Activated CD8-positive, alpha-beta T cell treated with anti-CD3 and anti-CD28 coated beads, Interleukin-2, amount 10 ng/mL, durations not matched to agents 7 days and 5 days (primary cell): ENCODE results near the gene LSM14A. TPM values are rescaled to one million over a fixed set of nuclear protein-coding genes. Genes with fewer than 3 reads are reported as not detected.
"Not testable (repeated sequence)": the region's sequence is repeated elsewhere in the genome, so short reads cannot be mapped to it uniquely, and the experiment has no call there.

Experiments
- ATAC-seq: fragments of 150-1000 bp; cut with Tn5 transposase; one replicate; pipeline ENCODE4 v1.10.0; 2021; ENCODE audit warnings: moderate library complexity
- CTCF ChIA-PET: fragments of 350-600 bp; sonication (Branson Sonifier 250); formaldehyde crosslinking; loops from one replicate; lab custom pipeline; 2021; ENCODE audit warnings: antibody characterized with exemption; lab: Charles Lee
- POLR2A ChIA-PET: fragments of 350-600 bp; sonication (Branson Sonifier 250); formaldehyde crosslinking; loops from one replicate; lab custom pipeline; 2021; ENCODE audit warnings: antibody characterized with exemption; lab: Charles Lee
- DNase-seq: peaks from one replicate; pipeline ENCODE4 v3.0.0-alpha.2; 2020
- H3K27ac Mint-ChIP-seq: one replicate; pipeline ENCODE4 v1.8.0; 2021; ENCODE audit warnings: mild to moderate bottlenecking, mixed read lengths
- H3K27me3 Mint-ChIP-seq: one replicate; pipeline ENCODE4 v1.8.0; 2021; ENCODE audit warnings: low read depth, mixed read lengths
- H3K36me3 Mint-ChIP-seq: one replicate; pipeline ENCODE4 v1.8.0; 2021; ENCODE audit warnings: low read depth, mixed read lengths
- H3K4me1 Mint-ChIP-seq: one replicate; pipeline ENCODE4 v1.8.0; 2021; ENCODE audit warnings: low read depth, mixed read lengths
- H3K4me3 Mint-ChIP-seq: one replicate; pipeline ENCODE4 v1.8.0; 2021; ENCODE audit warnings: mild to moderate bottlenecking, mixed read lengths
- H3K9me3 Mint-ChIP-seq: one replicate; pipeline ENCODE4 v1.8.0; 2022; ENCODE audit warnings: mixed read lengths; ENCODE audit not compliant: insufficient read depth
- total RNA-seq, 2 experiments: library from RNA; stranded (reverse); gene quantifications; one replicate each; pipeline ENCODE4 v1.2.3, GENCODE V29; 2021

Gene LSM14A
- total RNA-seq, 2 experiments from 2014 or later = 133 to 139 TPM

DNA sequence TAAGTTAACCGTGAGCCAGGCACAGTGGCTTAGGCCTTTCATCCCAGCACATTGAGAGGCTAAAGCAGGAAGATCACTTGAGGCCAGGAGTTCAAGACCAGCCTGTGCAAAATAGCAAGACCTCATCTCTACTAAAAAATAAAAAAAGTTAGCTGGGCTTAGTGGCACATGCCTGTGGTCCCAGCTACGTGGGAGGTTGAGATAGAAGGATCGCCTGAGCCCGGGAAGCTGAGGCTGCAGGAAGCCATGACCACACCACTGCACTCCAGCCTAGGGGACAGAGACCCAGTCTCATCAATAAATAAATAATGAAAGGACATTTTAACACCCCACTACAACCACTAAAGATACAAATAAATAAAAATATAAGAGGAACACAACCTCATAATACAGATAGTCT is 21.6 kb downstream of the LSM14A start:
- CTCF ChIA-PET = interaction anchor here (2.5 kb wide), 1 partner anchor 27 kb away, joined by 7 read pairs; no protein-coding TSS in a partner anchor
- Mint-ChIP-seq H3K9me3 (no peaks in the 10 kb centered on the region), H3K27me3 (no peaks in the 10 kb centered on the region), H3K4me1 (peaks cover 17% of the 10 kb centered on the region), H3K4me3 (no peak overlapping the region), H3K36me3 (peaks cover 27% of the 10 kb centered on the region), H3K27ac (no peak overlapping the region)
- DNase-seq (no peak), ATAC-seq (no peak)
- POLR2A ChIA-PET = no interaction called here

- Mint-ChIP-seq H3K4me1 (no peaks in the 10 kb centered on the region), H3K9me3 (no peaks in the 10 kb centered on the region), H3K36me3 (peaks cover 45% of the 10 kb centered on the region), H3K27me3 (no peaks in the 10 kb centered on the region), H3K4me3 (no peak overlapping the region), H3K27ac (no peak overlapping the region)
- POLR2A ChIA-PET = no interaction called here
- ATAC-seq = no peak
- no peak for DNase-seq
- CTCF ChIA-PET = interaction anchor here (1.2 kb wide), 1 partner anchor 21 kb away, joined by 3 read pairs; no protein-coding TSS in a partner anchor
Measured at GRCh38 chr19:34201133-34201532, 28.8 kb downstream of the LSM14A start.

- H3K9me3 Mint-ChIP-seq, H3K27me3 Mint-ChIP-seq, POLR2A ChIA-PET, H3K27ac Mint-ChIP-seq, DNase-seq, ATAC-seq, H3K4me3 Mint-ChIP-seq, H3K4me1 Mint-ChIP-seq: not testable (repeated sequence)
- peaks cover 38% of the 10 kb centered on the region for H3K36me3 Mint-ChIP-seq
- CTCF ChIA-PET = interaction anchor here (1.3 to 1.8 kb wide), 3 partner anchors 14 to 20 kb away, joined by 3 to 8 read pairs (median 4); no protein-coding TSS in a partner anchor
Measured at GRCh38 chr19:34205324-34205723, 33.0 kb downstream of the LSM14A start.

DNA sequence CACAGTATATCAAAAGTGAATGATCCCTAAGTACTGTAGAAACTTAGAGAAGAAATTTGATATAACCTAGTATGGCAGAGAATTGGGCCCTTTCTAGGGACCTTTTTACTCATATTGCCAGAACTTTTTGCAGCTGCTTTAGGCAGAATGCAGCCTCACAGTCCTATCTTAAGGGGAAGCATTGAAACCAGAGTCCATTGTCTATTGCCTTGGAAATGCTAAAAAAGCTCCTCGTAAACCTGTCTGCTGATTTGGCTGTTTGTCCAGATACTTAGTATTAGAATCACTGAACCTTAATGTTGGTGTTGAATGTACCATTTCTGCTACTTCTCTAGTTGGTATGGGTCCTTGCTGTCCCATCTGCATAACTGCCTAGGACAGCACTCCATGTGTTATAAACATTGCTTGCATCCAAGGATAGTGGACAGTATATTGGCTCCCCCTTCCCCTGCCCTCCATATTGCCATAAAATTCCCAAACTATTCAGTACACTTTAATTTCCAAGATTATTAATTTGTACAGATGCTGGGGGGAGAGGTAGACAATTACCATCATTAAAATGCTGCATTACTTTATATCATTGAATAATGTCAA is 36.1 kb downstream of the LSM14A start:
- no peak overlapping the region for H3K27ac Mint-ChIP-seq
- POLR2A ChIA-PET = no interaction called here
- DNase-seq = no peak
- ATAC-seq = no peak
- H3K36me3 Mint-ChIP-seq = peaks cover 32% of the 10 kb centered on the region
- no peaks in the 10 kb centered on the region for H3K4me1 Mint-ChIP-seq
- no peaks in the 10 kb centered on the region for H3K9me3 Mint-ChIP-seq
- H3K27me3 Mint-ChIP-seq = no peaks in the 10 kb centered on the region
- H3K4me3 Mint-ChIP-seq = no peak overlapping the region
- CTCF ChIA-PET = interaction anchor here (0.5 to 1.4 kb wide), 3 partner anchors 11 to 366 kb away, joined by 3 to 4 read pairs (median 3); no protein-coding TSS in a partner anchor

DNA sequence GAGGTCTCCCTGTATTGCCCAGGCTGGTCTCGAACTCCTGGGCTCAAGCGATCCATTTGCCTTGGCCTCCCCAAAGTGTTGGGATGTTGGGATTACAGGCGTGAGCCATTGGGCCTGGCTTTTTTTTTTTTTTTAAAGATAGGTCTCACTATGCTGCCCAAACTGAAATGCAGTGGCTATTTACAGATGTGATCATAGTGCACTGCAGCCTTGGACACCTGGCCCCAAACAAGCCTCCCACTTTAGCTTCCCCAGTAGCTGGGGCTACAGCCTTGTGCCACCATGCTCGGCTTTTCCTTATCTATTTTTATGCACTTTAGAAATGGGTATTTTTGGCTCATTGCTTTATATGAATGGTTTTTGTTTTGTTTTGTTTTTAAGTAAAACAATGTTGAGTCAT is 37.4 kb downstream of the LSM14A start:
- CTCF ChIA-PET = interaction anchor here (1.4 to 1.5 kb wide), 2 partner anchors 13 to 137 kb away, joined by 4 read pairs; no protein-coding TSS in a partner anchor
- no peak for DNase-seq
- H3K27me3 Mint-ChIP-seq = no peaks in the 10 kb centered on the region
- POLR2A ChIA-PET = no interaction called here
- H3K27ac Mint-ChIP-seq = no peak overlapping the region
- H3K4me3 Mint-ChIP-seq = no peak overlapping the region
- H3K9me3 Mint-ChIP-seq = no peaks in the 10 kb centered on the region
- peaks cover 31% of the 10 kb centered on the region for H3K36me3 Mint-ChIP-seq
- ATAC-seq = no peak
- H3K4me1 Mint-ChIP-seq = no peaks in the 10 kb centered on the region

- ATAC-seq = no peak
- Mint-ChIP-seq H3K36me3 (peaks cover 39% of the 10 kb centered on the region), H3K4me3 (no peak overlapping the region), H3K4me1 (peaks cover 23% of the 10 kb centered on the region), H3K9me3 (no peaks in the 10 kb centered on the region), H3K27ac (no peak overlapping the region), H3K27me3 (no peaks in the 10 kb centered on the region)
- POLR2A ChIA-PET = no interaction called here
- CTCF ChIA-PET = no interaction called here
- DNase-seq = no peak
Measured at GRCh38 chr19:34213283-34213682, 41.0 kb downstream of the LSM14A start.

GRCh38 chr19:34214040-34214439 is 41.7 kb downstream of the LSM14A start:
- Mint-ChIP-seq H3K4me3 (no peak overlapping the region), H3K27ac (no peak overlapping the region), H3K9me3 (no peaks in the 10 kb centered on the region), H3K4me1 (peaks cover 29% of the 10 kb centered on the region), H3K27me3 (no peaks in the 10 kb centered on the region), H3K36me3 (peaks cover 39% of the 10 kb centered on the region)
- DNase-seq (no peak), ATAC-seq (no peak)
- POLR2A ChIA-PET = no interaction called here
- CTCF ChIA-PET = no interaction called here

DNA sequence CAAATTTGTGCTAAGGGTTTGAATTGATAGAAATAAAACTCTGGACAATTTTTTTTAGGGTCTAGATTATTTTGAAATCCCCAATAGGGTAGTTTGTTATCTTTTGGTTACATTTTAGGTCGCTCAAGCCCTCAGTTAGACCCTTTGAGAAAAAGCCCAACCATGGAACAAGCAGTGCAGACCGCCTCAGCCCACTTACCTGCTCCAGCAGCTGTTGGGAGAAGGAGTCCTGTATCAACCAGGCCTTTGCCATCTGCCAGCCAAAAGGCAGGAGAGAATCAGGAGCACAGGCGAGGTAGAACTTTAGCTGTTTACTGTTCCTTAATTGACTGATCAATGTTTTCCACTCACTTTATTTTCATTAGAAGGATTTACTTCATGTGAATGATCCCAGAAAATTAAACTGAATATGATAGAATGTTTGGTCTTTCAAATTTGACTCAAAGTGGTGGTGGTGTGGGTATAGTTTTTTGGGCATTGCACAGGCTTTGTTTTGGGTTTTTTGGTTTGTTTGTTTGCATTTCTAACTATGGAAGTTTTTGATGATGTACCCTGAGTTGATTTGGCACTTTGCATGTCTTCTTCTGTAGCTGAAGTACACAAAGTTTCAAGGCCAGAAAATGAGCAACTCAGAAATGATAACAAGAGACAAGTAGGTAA is 42.8 kb downstream of the LSM14A start:
- no peak for ATAC-seq
- Mint-ChIP-seq H3K9me3 (no peaks in the 10 kb centered on the region), H3K4me1 (peaks cover 29% of the 10 kb centered on the region), H3K36me3 (peaks cover 48% of the 10 kb centered on the region), H3K27me3 (no peaks in the 10 kb centered on the region), H3K4me3 (no peak overlapping the region), H3K27ac (peak overlapping the region; percentile 20)
- no peak for DNase-seq
- ChIA-PET POLR2A (no interaction called here), CTCF (no interaction called here)

GRCh38 chr19:34215666-34216038 is 43.3 kb downstream of the LSM14A start:
- no peak for DNase-seq
- ChIA-PET CTCF (no interaction called here), POLR2A (no interaction called here)
- H3K36me3 Mint-ChIP-seq = peaks cover 49% of the 10 kb centered on the region
- H3K27me3 Mint-ChIP-seq = no peaks in the 10 kb centered on the region
- H3K27ac Mint-ChIP-seq = peak overlapping the region; percentile 28
- no peak overlapping the region for H3K4me3 Mint-ChIP-seq
- H3K4me1 Mint-ChIP-seq = peaks cover 33% of the 10 kb centered on the region
- no peak for ATAC-seq
- H3K9me3 Mint-ChIP-seq = no peaks in the 10 kb centered on the region

- H3K9me3 Mint-ChIP-seq, DNase-seq, H3K4me3 Mint-ChIP-seq, H3K27me3 Mint-ChIP-seq, CTCF ChIA-PET, H3K27ac Mint-ChIP-seq, ATAC-seq: not testable (repeated sequence)
- POLR2A ChIA-PET = interaction anchor here (0.6 kb wide), 2 partner anchors 25 to 176 kb away, joined by 3 read pairs; no protein-coding TSS in a partner anchor
- peaks cover 56% of the 10 kb centered on the region for H3K36me3 Mint-ChIP-seq
- peaks cover 33% of the 10 kb centered on the region for H3K4me1 Mint-ChIP-seq
Measured at GRCh38 chr19:34216745-34217219, 44.5 kb downstream of the LSM14A start.

- Mint-ChIP-seq H3K4me3 (peak overlapping the region; percentile 2), H3K9me3 (no peaks in the 10 kb centered on the region), H3K4me1 (peaks cover 34% of the 10 kb centered on the region), H3K36me3 (peaks cover 64% of the 10 kb centered on the region), H3K27ac (peak overlapping the region; percentile 71), H3K27me3 (no peaks in the 10 kb centered on the region)
- ATAC-seq (peak; percentile 71), DNase-seq (peak; percentile 75)
- ChIA-PET POLR2A (interaction anchor here (1.0 kb wide), 1 partner anchor 14 kb away, joined by 4 read pairs; no protein-coding TSS in a partner anchor), CTCF (interaction anchor here (1.0 to 1.5 kb wide), 2 partner anchors 14 to 128 kb away, joined by 3 to 9 read pairs; no protein-coding TSS in a partner anchor)
Measured at GRCh38 chr19:34217952-34218817, 45.9 kb downstream of the LSM14A start.
